HepG2 (cell line): Measurements from ENCODE around the gene EIF1AD. TPM values are rescaled to one million over a fixed set of nuclear protein-coding genes. Genes with fewer than 3 reads are reported as not detected.

Source experiments
- DNMT3B ChIP-seq: conservative IDR thresholded peaks from 2 replicates; pipeline ENCODE4 v1.6.1; 2016; ENCODE audit warnings: missing biosample characterization, control low read depth
- GABPA ChIP-seq, 2 experiments: IDR thresholded peaks; 2 replicates each; pipeline ENCODE4 v1.6.1; 2011 to 2016; ENCODE audit warnings: low read depth in 2 of 2, low read length in 1 of 2, missing biosample characterization in 1 of 2, missing genetic modification characterization in 1 of 2
- HHEX ChIP-seq: IDR thresholded peaks from 2 replicates; pipeline ENCODE4 v1.6.1; 2016; ENCODE audit warnings: control low read depth
- JARID2 ChIP-seq: sonication (generic); formaldehyde crosslinking; IDR thresholded peaks from 2 replicates; pipeline ENCODE4 v1.8.1; 2023; ENCODE audit warnings: missing genetic modification reagents, inconsistent platforms; ENCODE audit not compliant: insufficient replicate concordance
- MAZ ChIP-seq, 2 experiments: sonication (generic) in 1 of 2; formaldehyde crosslinking in 1 of 2; IDR thresholded peaks; 2 replicates each; pipeline versions ENCODE4 v1.5.0 to v1.6.1; 2012 to 2020; ENCODE audit warnings: low read depth in 2 of 2, mild to moderate bottlenecking in 2 of 2, borderline replicate concordance in 1 of 2, improper control_type of control experiment in 1 of 2, low read length in 1 of 2, missing genetic modification reagents in 1 of 2, moderate library complexity in 1 of 2
- MBD4 ChIP-seq: IDR thresholded peaks from 2 replicates; pipeline ENCODE4 v1.6.1; 2012; ENCODE audit warnings: low read length, inconsistent platforms, borderline replicate concordance
- MYC ChIP-seq: sonication (generic); formaldehyde crosslinking; IDR thresholded peaks from 2 replicates; pipeline ENCODE4 v1.9.0; 2021; ENCODE audit warnings: missing genetic modification reagents, borderline replicate concordance
- NFATC3 ChIP-seq: sonication (generic); formaldehyde crosslinking; IDR thresholded peaks from 2 replicates; pipeline ENCODE4 v1.5.1; 2020; ENCODE audit warnings: mild to moderate bottlenecking, missing genetic modification reagents
- RERE ChIP-seq: IDR thresholded peaks from 2 replicates; pipeline ENCODE4 v1.6.1; 2016; ENCODE audit warnings: low read depth, missing genetic modification reagents, missing compliant biosample characterization
- SRSF1 ChIP-seq: fragments of 200-400 bp; formaldehyde crosslinking; optimal IDR thresholded peaks from 2 replicates; pipeline ENCODE3; 2017; ENCODE audit warnings: mild to moderate bottlenecking, low read depth, low read length, moderate library complexity
- TFE3 ChIP-seq: IDR thresholded peaks from 2 replicates; pipeline ENCODE4 v1.6.1; 2016
- YEATS4 ChIP-seq: sonication (generic); formaldehyde crosslinking; IDR thresholded peaks from 2 replicates; pipeline ENCODE4 v1.4.0; 2020; ENCODE audit warnings: missing genetic modification reagents, borderline replicate concordance
- ZNF160 ChIP-seq: sonication (generic); formaldehyde crosslinking; IDR thresholded peaks from 2 replicates; pipeline ENCODE4 v1.8.0; 2022; ENCODE audit warnings: mild to moderate bottlenecking, inconsistent platforms, missing genetic modification reagents
- ZNF24 ChIP-seq: fragments of 450-650 bp; IDR thresholded peaks from 2 replicates; pipeline ENCODE4 v1.6.1; 2017; ENCODE audit warnings: antibody characterized with exemption, mild to moderate bottlenecking
- ZNF251 ChIP-seq: sonication (generic); formaldehyde crosslinking; IDR thresholded peaks from 2 replicates; pipeline ENCODE4 v1.9.0; 2021; ENCODE audit warnings: mild to moderate bottlenecking, missing genetic modification reagents
- ZNF430 ChIP-seq: sonication (generic); formaldehyde crosslinking; IDR thresholded peaks from 2 replicates; pipeline ENCODE4 v1.9.0; 2021; ENCODE audit warnings: mild to moderate bottlenecking, missing genetic modification reagents
- polyA plus RNA-seq, 8 experiments: library from polyadenylated mRNA; depleted of rRNA in 3 of 8; stranded (reverse) in 7 of 8; unstranded in 1 of 8; fragments of >200 nt; fragmentation: Illumina TruSeq in 4 of 8; extraction: Trizol in 4 of 8; gene quantifications; 2 replicates each; pipeline versions ENCODE4 v1.2.1 to v1.2.3, GENCODE V29; 2011 to 2016; ENCODE audit warnings: low read depth in 4 of 8, missing spikeins in 1 of 8, mixed read lengths in 1 of 8; ENCODE audit not compliant: insufficient read depth in 1 of 8
- total RNA-seq, 5 experiments: library from RNA; depleted of rRNA; stranded (reverse); fragments of >200 nt; fragmentation: Illumina TruSeq; extraction: Trizol; gene quantifications; 2 replicates each; pipeline ENCODE4 v1.2.3, GENCODE V29; 2016; ENCODE audit warnings: low read depth in 1 of 5
- TF ChIP-seq, protein P1 (sequence below): sonication (generic); formaldehyde crosslinking; IDR thresholded peaks from 2 replicates; pipeline ENCODE4 v1.9.0; 2021; ENCODE audit warnings: missing genetic modification reagents, borderline replicate concordance
- TF ChIP-seq, protein P2 (sequence below): sonication (generic); formaldehyde crosslinking; IDR thresholded peaks from 2 replicates; pipeline ENCODE4 v1.8.0; 2022; ENCODE audit warnings: low read depth, missing genetic modification reagents

Gene EIF1AD
- total and polyA plus RNA-seq, 2 of the 13 experiments (the other 11 are each of a cell fraction or from before 2014, with no cell fraction given): 18.2 to 30.8 TPM

GRCh38 chr11:66001942-66002647 is at the start of gene EIF1AD, which contains the start of gene BANF1 (continued):
- TF ChIP-seq GABPA (IDR thresholded peaks at IDR 0.05; ENCODE audit: low read depth, low read length): peak; percentile 86
- peak; percentile 98 for TF ChIP-seq GABPA (CRISPR knock-in tag; IDR thresholded peaks at IDR 0.05; ENCODE audit: low read depth)
- TF ChIP-seq JARID2: peak; percentile 77
- TF ChIP-seq SRSF1: peak; percentile 59
- TF ChIP-seq MBD4: no peak
- peak; percentile 16; the same call in 1 of the 2 replicates for TF ChIP-seq ZNF251
- 0 out of 2 replicates have a peak, but pooled peaks have one; percentile 53 for TF ChIP-seq DNMT3B (CRISPR knock-in tag)
- TF ChIP-seq YEATS4 (CRISPR knock-in tag): peak; percentile 86; the same call in 1 of the 2 replicates
- TF ChIP-seq, protein P1, sequence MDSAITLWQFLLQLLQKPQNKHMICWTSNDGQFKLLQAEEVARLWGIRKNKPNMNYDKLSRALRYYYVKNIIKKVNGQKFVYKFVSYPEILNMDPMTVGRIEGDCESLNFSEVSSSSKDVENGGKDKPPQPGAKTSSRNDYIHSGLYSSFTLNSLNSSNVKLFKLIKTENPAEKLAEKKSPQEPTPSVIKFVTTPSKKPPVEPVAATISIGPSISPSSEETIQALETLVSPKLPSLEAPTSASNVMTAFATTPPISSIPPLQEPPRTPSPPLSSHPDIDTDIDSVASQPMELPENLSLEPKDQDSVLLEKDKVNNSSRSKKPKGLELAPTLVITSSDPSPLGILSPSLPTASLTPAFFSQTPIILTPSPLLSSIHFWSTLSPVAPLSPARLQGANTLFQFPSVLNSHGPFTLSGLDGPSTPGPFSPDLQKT (CRISPR knock-in tag): 0 out of 2 replicates have a peak, but pooled peaks have one; percentile 26
- TF ChIP-seq ZNF160: no peak
- TF ChIP-seq MAZ (IDR thresholded peaks at IDR 0.05; ENCODE audit: borderline replicate concordance, low read depth, low read length): peak; percentile 88; the same call in 1 of the 2 replicates
- TF ChIP-seq MAZ (CRISPR knock-in tag; IDR thresholded peaks at IDR 0.05; ENCODE audit: low read depth): 0 out of 2 replicates have a peak, but pooled peaks have one; percentile 18
- peak; percentile 63; the same call in 1 of the 2 replicates for TF ChIP-seq MYC (CRISPR knock-in tag)
- TF ChIP-seq NFATC3 (CRISPR knock-in tag): peak; percentile 79; the same call in 1 of the 2 replicates
- TF ChIP-seq ZNF430 (CRISPR knock-in tag): no peak; the same call in 1 of the 2 replicates
- TF ChIP-seq, protein P2, sequence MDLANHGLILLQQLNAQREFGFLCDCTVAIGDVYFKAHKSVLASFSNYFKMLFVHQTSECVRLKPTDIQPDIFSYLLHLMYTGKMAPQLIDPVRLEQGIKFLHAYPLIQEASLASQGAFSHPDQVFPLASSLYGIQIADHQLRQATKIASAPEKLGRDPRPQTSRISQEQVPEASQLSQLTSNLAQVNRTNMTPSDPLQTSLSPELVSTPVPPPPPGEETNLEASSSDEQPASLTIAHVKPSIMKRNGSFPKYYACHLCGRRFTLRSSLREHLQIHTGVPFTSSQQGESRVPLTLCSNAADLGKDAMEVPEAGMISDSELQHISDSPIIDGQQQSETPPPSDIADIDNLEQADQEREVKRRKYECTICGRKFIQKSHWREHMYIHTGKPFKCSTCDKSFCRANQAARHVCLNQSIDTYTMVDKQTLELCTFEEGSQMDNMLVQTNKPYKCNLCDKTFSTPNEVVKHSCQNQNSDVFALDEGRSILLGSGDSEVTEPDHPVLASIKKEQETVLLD: peak; percentile 87
- TF ChIP-seq ZNF24: peak; percentile 64; the same call in 1 of the 2 replicates
- 0 out of 2 replicates have a peak, but pooled peaks have one; percentile 51 for TF ChIP-seq TFE3 (CRISPR knock-in tag)
- TF ChIP-seq RERE (CRISPR knock-in tag): peak; percentile 54; the same call in 1 of the 2 replicates
- peak; percentile 46; the same call in 1 of the 2 replicates for TF ChIP-seq HHEX (CRISPR knock-in tag)
